Tongue (tissue), 2 donors: ENCODE data around the gene PHTF1. TPM values are rescaled to one million over a fixed set of nuclear protein-coding genes. Genes with fewer than 3 reads are reported as not detected.
"Not testable (repeated sequence)": the region's sequence is repeated elsewhere in the genome, so short reads cannot be mapped to it uniquely, and the experiment has no call there.

Experiments used
- DNase-seq: peaks from one replicate; pipeline ENCODE4 v3.0.0-alpha.2; 2015
- total RNA-seq: library from RNA; depleted of rRNA; stranded (reverse); fragments of >200 nt; gene quantifications from one replicate; pipeline ENCODE4 v1.2.3, GENCODE V29; 2014

The PHTF1 gene
- total RNA-seq, 1 donor from 2014 or later = 12.9 TPM

DNA sequence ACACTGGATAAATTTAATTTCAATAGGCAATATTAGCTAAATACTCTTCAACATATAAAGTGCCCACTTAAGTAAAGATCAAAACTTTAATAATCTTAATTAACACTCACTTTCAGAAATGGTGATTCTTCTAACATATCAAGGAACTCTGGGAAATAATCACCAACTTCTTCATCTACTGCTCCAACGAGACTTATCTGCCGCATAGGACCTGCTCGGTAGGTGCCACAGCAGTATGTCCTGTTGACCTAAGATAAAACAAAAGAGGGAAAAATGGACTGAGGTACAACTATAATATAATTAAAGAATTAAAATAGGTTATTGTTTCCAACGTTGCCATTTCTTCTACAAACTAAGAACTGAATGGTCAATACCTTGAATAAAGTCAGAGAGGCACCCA lies 18.3 kb upstream of the PHTF1 start:
- no peak for DNase-seq

DNA sequence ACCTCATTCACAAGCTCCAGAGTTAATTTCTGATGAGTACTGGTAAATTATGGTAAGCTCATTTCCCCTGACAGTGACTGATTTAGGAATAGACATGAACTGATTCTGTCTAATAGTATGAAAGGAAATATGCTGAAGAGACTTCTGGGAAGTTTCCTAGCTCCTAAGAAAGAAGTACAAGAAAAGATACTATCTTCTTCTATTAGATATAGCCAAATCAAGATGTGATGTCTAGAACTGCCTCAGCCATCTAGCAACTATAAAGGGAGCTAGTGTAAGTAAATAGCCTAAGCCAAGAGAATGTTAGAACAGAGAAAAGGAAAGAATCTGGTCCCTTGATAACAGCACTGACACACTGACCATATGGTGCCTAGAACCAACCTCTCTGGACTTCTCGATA lies 10.7 kb upstream of the PHTF1 start:
- no peak for DNase-seq

GRCh38 chr1:113769601-113769970 lies 10.3 kb upstream of the PHTF1 start:
- no peak for DNase-seq

DNA sequence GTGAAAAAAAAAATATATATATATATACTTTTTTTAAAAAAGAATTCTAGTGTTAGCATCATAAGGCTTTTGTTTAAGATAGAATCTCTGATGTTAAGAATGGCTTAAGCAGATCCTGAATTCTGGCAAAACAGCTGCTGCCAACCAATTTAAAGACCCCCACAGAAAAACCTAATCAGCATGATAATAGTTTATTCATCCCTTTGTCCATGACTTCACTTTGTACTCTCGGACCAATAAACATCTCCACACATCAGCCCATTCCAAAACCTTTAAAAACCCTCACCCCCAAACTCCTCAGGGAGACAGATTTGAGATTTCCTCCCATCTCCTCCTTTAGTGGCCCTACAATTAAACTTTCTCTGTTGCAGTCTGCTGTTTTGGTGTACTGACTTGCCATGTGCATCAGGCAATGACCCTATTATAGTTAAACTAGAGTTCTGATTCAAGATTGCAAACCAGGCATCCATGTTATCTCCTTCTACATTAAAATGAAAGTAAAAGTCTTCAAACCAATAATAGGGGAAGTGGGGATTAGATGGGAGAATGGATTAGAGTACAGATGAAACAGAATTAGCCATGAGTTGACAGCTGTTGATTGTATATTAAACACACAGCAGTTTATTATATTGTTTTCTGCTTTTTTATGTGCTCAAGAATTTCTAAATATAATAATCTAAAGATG lies 9.8 kb upstream of the PHTF1 start:
- DNase-seq = no peak

- DNase-seq = no peak
These were observed 6.3 kb upstream of the PHTF1 start for GRCh38 chr1:113765306-113766230.

GRCh38 chr1:113763661-113764060 lies 4.4 kb upstream of the PHTF1 start:
- no peak for DNase-seq

DNA sequence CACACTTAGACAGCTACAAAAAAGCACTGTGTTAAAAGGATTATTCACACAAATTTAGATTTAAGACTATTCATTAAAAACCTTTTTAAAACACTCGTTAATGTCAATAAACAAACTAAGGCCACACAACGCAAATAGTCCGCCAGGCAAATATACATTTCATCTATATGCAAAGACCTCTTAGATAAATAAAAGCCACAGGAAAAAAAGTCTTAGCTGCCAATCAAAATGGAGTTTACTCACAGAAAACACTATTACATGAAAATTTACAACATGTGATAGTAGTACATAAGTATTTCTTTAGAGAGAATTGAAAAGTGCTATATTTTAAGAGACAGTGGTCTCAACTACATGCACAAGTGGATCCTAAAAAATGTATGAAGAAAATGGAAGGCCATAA lies 2.7 kb upstream of the PHTF1 start:
- no peak for DNase-seq

- DNase-seq = peak; percentile 6
These were observed 1.1 kb upstream of the PHTF1 start for GRCh38 chr1:113760102-113761080.

- peak; percentile 74 for DNase-seq
These were observed 504 bp downstream of the PHTF1 start for GRCh38 chr1:113758631-113759332.

DNA sequence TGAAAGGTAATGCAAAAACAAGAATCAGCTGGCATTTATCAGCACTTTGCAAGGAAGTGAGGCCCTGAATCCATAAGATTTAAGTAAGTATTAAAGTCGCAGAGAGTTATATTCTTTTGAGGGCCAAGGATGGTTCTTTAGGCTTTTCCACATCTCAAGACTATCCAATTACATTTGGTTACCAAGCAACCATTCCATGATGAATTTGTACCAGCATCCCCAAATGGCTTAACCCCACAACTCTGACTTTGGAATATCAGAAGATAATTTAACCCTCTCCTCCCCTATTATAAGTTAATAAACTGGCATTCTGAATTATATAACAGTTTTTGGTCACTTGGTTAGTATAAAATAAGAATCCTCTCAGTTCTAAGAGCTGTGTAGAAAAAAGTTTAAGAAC lies 2.8 kb downstream of the PHTF1 start:
- DNase-seq = no peak

DNA sequence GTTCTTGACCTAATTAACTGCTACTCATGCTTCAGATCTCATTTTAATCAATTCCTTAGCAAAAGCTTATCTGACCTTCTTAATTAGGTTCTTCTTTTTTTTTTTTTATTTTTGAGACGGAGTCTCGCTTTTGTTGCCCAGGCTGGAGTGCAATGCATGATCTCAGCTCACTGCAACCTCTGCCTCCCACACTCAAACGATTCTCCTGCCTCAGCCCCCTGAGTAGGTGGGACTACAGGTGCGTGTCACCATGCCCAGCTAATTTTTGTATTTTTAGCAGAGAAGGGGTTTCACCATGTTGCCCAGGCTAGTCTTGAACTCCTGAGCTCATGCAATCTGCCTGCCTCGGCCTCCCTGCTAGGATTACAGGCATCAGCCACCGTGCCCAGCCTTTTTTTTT lies 6.0 kb downstream of the PHTF1 start:
- DNase-seq = not testable (repeated sequence)

DNA sequence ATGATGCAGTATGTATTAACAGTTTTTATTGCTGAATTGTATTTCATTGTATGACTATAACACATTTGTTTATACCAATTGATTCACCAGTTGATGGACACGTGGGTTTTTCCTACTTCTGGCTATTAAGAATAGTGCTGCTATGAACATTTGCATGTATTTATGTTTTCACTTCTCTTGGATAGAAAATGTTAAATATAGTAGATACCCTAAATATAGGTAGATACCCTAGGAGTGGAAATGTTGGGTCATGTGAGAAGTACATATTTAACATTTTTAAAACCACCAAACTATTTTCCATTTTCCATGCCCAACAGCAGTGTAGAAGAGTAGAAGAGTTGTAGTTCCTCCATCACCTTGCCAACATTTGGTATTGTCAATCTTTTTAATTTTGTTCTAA lies 7.8 kb downstream of the PHTF1 start:
- DNase-seq = no peak

DNA sequence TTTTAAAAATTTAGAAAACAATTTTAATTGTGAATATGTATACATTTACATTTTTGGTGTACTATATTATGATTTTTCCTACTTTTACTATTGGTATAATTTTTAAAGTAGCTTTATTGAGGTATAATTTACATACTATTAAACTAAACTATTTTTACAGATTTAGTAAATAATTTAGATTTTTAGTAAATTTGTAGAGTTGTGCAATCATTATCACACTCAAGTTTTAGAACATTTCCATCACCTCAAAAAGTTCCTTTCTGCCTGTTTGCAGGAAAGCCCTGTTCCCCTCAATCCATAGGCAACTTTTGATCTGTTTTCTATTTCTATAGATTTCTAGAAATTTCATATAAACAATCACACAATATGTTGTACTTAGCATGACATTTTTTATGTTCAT lies 8.2 kb downstream of the PHTF1 start:
- no peak for DNase-seq

DNA sequence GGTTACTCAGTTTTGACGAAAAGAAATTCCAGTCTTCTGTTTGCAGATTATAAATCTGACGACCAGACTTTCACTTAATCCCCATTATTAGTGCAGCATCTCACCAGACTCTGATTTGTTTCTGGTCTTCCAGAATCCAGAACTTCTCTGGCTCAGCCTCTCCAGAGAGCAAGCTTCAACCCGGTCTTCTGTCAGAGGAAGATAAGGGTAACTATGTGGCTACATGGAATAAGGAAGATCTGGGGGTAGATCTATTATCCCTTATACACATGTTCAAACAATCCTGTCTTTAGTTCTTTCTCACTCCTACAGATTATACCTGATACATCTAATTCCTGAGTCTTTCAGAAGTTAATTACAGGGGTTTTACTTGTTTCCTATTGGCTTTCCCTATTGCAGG lies 9.9 kb downstream of the PHTF1 start:
- DNase-seq = no peak

DNA sequence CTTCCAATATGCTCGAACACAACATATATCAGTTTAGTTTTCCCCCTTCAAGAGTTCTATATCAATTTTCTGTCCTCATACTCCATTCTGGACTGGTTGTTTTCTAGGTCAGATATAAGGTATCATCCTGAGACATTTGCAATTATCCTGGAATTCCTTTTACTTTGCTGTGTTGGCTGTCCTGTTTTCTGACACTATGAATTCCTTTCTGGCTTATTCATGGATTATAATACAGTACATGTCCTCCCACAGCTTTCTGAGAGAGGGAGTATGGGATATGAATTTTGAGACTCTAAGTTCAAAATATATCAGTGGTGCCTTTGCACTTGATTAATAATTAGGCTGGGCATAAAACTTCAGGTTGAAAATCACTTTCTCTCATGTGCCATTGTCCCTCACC lies 11.9 kb downstream of the PHTF1 start:
- DNase-seq = no peak

DNA sequence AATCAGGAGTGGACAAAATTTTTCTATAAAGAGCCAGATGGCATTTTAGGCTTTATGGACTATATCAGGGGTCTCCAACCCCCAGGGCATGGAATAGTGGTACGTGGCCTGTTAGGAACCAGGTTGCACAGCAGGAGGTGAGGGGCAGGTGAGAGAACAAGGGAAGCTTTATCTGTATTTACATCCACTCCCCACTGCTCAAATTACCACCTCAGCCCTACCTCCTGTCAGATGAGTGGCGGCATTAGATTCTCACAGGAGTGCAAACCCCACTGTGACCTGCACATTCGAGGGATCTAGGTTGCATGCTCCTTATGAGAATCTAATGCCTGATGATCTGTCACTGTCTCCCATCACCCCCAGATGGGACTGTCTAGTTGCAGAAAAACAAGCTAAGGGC lies 13.9 kb downstream of the PHTF1 start:
- no peak for DNase-seq

- DNase-seq = no peak
These were observed 15.2 kb downstream of the PHTF1 start for GRCh38 chr1:113744114-113744513.

DNA sequence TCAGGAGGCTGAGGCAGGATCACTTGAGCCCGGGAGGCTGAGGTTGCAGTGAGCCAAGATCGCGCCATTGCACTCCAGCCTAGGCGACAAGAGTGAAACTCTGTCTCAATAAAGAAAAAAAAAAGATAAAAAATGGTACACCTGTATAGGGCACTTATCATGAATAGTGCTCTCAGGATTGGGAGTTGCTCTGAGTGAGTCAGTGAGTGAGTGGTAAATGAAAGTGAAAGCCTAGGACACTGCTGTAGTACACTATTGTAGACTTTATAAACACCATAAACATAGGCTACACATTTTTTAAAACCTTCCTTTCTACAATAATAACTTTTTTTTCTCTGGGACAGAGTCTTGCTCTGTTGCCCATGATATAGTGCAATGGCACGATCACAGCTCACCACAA lies 16.8 kb downstream of the PHTF1 start:
- no peak for DNase-seq

DNA sequence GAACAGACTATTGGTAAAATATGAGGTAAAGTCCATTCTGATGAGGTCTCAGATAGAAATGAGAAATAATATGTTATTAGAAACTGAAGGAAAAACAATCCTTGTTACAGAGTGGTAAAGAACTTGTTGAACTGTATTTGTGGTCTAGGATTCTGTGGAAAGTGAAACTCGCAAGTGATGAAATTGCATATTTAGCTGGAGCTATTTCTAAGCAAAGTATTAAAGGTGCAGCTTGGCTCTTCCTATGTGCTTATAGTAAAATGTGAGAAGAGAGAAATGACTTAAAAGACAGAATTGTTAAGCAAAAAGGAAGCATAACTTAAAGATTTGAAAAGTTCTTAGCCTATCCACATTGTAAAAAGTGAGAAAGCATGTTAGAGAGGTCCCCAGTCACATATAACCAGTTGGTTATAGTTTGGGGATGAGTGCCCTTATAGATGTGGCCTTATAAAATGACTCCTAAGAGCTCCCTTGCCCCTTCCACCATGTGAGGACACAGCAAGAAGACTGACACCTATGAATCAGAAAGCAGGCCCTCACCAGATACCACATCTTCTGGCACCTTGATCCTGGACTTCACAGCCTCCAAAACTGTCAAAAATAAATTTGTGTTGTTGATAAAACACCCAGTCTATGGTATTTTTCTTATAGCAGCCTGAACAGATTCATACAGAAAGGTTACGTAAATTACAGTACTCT lies 24.8 kb downstream of the PHTF1 start:
- DNase-seq = no peak

DNA sequence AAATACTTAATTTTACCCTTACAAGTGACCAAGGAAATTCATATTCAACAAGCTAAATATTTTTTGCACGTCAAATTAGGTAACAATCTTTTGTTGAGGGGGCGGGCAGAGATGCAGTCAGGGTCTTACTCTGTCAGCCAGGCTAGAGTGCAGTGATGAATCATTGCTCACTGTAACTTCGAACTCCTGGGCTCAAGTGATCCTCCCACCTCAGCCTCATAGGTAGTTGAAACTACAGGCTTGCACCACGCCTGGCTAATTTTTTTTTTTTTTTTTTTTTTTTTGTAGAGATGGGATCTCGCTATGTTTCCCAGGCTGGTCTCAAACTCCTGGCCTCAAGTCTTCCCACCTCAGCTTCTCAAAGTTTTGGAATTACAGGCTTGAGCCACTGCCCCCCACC lies 26.5 kb downstream of the PHTF1 start:
- no peak for DNase-seq

DNA sequence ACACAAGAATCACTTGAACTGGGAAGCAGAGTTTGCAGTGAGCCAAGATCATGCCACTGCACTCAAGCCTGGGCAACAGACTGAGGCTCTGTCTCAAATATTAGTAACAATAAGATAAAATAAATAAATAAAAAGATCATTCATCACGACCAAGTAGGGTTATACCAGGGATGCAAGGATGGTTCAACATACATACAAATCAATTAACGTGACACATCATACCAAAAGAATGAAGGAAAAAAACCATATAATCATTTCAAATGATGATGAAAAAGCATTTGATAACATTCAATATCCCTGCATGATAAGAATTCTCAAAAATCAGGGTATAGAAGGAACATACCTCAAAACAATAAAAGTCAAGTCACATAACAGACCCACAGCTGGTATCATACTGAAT lies 38.3 kb downstream of the PHTF1 start:
- no peak for DNase-seq
